ENCODE results near the gene NKIRAS2. TPM values are rescaled to one million over a fixed set of nuclear protein-coding genes. Genes with fewer than 3 reads are reported as not detected.

NKIRAS2 gene
- polyA plus RNA-seq, 1 donor (not counting 4 experiments of a cell fraction or from before 2014, with no cell fraction given) = 26.3 TPM

DNA sequence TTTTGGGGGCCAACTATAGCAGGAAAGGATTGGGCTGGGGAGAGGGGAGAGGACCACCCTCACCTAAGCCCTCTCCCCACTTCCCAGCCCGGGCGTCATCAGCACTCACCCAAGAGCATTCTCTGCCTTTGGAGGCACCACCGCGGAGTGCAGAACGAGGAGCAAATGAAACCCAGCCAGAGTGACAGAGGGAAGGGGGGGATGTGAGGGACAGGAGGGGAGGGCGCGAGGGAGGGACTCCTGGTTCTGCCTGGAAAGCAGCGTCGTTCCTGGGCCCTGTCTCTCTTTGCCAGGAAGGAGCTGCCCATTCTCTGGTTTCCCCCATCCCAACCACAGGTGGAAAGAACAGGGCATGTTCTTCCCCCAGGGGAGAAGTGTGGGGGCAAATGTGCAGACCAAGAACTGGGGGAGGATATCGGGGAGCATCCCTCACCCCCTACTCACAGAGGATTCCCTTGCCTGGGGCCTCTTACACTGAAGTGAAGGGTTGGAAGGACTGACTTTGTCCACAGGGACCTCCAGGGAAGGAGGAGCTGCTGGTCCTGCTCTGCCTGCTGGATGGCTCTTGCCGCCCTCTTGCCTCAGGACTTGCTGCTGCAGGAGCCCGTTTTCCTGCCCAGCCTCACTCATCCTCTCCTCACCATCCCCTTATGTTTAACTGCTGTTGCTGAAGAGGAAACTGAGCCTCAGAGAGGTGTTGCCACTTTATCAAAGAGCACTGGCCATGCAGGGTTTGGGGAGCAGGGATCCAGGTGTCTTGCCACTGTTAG is 34.0 kb downstream of the NKIRAS2 start:
- dilution Hi-C loops (cut with MboI; ENCODE audit: extremely low pct_ligation_motif_present, low sequenced_read_pairs) = no loop called here
- no peak for FAIRE-seq
- Histone ChIP-seq H2AFZ (ENCODE audit: control insufficient read depth, low read length) (no peak overlapping the region), H3K27me3 (ENCODE audit: control insufficient read depth, extremely low read depth, insufficient read depth, low read length) (peaks cover 31% of the 10 kb centered on the region), H3K79me2 (ENCODE audit: control insufficient read depth, insufficient read depth, low read length) (no peaks in the 10 kb centered on the region), H3K4me3 (ENCODE audit: control insufficient read depth in 2 of 3, extremely low read depth in 1 of 3, insufficient read depth in 2 of 3, low read depth in 1 of 3, low read length in 3 of 3) (no peak overlapping the region), H3K4me2 (ENCODE audit: control insufficient read depth, extremely low read depth, insufficient read depth, low read depth, low read length) (no peak overlapping the region), H3K36me3 (ENCODE audit: control insufficient read depth in 2 of 2, extremely low read depth in 1 of 2, insufficient read depth in 2 of 2, low read length in 2 of 2) (no peaks in the 10 kb centered on the region), H3K9ac (ENCODE audit: control insufficient read depth, extremely low read depth, insufficient read depth, low read length) (no peak overlapping the region), H3K9me3 (ENCODE audit: control insufficient read depth, low read depth, low read length) (no peaks in the 10 kb centered on the region), H4K20me1 (ENCODE audit: control insufficient read depth, extremely low read depth, insufficient read depth, low read length) (no peaks in the 10 kb centered on the region), H3K27ac (ENCODE audit: control insufficient read depth, insufficient read depth, low read length) (no peak overlapping the region), H3K9me1 (ENCODE audit: control insufficient read depth, extremely low read depth, insufficient read depth, low read length) (no peaks in the 10 kb centered on the region), H3K4me1 (ENCODE audit: control insufficient read depth, extremely low read depth, insufficient read depth, low read length) (peaks cover 8% of the 10 kb centered on the region)
- no peak for DNase-seq (ENCODE audit: low read depth, low spot score)
- TF ChIP-seq, protein P1, sequence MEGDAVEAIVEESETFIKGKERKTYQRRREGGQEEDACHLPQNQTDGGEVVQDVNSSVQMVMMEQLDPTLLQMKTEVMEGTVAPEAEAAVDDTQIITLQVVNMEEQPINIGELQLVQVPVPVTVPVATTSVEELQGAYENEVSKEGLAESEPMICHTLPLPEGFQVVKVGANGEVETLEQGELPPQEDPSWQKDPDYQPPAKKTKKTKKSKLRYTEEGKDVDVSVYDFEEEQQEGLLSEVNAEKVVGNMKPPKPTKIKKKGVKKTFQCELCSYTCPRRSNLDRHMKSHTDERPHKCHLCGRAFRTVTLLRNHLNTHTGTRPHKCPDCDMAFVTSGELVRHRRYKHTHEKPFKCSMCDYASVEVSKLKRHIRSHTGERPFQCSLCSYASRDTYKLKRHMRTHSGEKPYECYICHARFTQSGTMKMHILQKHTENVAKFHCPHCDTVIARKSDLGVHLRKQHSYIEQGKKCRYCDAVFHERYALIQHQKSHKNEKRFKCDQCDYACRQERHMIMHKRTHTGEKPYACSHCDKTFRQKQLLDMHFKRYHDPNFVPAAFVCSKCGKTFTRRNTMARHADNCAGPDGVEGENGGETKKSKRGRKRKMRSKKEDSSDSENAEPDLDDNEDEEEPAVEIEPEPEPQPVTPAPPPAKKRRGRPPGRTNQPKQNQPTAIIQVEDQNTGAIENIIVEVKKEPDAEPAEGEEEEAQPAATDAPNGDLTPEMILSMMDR (optimal IDR thresholded peaks at IDR 0.05 in 1 of 3, IDR thresholded peaks at IDR 0.05 in 1 of 3, conservative IDR thresholded peaks at IDR 0.05 in 1 of 3; ENCODE audit: extremely low read depth in 1 of 3, insufficient read depth in 2 of 3, low read length in 3 of 3) = no peak
- no peak for TF ChIP-seq EZH2 (IDR thresholded peaks at IDR 0.05; ENCODE audit: low read length)

DNA sequence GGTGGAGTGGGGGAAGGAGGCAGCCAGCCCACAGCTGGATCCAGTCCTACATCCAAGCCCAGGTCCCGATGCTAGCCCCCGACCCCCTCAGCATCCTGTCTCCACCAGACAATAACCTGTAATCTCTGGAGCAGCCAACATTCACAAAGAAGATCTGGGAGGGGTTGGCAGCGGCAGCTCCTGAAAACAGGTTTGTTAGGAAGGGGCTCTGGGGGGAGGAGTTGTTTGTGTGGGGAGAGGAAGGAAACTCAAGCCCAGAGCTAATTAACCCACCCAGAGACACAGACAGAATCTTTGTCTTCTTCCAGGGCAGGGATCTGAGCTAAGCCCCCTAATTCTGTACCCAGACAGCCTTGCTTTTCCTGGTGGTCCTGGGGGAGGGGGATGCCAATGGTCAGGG is 35.1 kb downstream of the NKIRAS2 start:
- no peaks in the 10 kb centered on the region for H3K79me2 ChIP-seq (ENCODE audit: control insufficient read depth, insufficient read depth, low read length)
- FAIRE-seq (no peak), DNase-seq (ENCODE audit: low read depth, low spot score) (no peak)
- dilution Hi-C loops (cut with MboI; ENCODE audit: extremely low pct_ligation_motif_present, low sequenced_read_pairs) = no loop called here
- peaks cover 4% of the 10 kb centered on the region for H3K4me1 ChIP-seq (ENCODE audit: control insufficient read depth, extremely low read depth, insufficient read depth, low read length)
- H3K9ac ChIP-seq (ENCODE audit: control insufficient read depth, extremely low read depth, insufficient read depth, low read length) = no peak overlapping the region
- TF ChIP-seq, protein P1 (optimal IDR thresholded peaks at IDR 0.05 in 1 of 3, IDR thresholded peaks at IDR 0.05 in 1 of 3, conservative IDR thresholded peaks at IDR 0.05 in 1 of 3; ENCODE audit: extremely low read depth in 1 of 3, insufficient read depth in 2 of 3, low read length in 3 of 3) = no peak
- no peak for TF ChIP-seq EZH2 (IDR thresholded peaks at IDR 0.05; ENCODE audit: low read length)
- no peak overlapping the region for H2AFZ ChIP-seq (ENCODE audit: control insufficient read depth, low read length)
- H3K9me1 ChIP-seq (ENCODE audit: control insufficient read depth, extremely low read depth, insufficient read depth, low read length) = no peaks in the 10 kb centered on the region
- H3K4me2 ChIP-seq (ENCODE audit: control insufficient read depth, extremely low read depth, insufficient read depth, low read depth, low read length) = no peak overlapping the region
- no peaks in the 10 kb centered on the region for H3K9me3 ChIP-seq (ENCODE audit: control insufficient read depth, low read depth, low read length)
- H3K27me3 ChIP-seq (ENCODE audit: control insufficient read depth, extremely low read depth, insufficient read depth, low read length) = peaks cover 21% of the 10 kb centered on the region
- H3K36me3 ChIP-seq (ENCODE audit: control insufficient read depth in 2 of 2, extremely low read depth in 1 of 2, insufficient read depth in 2 of 2, low read length in 2 of 2) = no peaks in the 10 kb centered on the region
- no peak overlapping the region for H3K27ac ChIP-seq (ENCODE audit: control insufficient read depth, insufficient read depth, low read length)
- no peaks in the 10 kb centered on the region for H4K20me1 ChIP-seq (ENCODE audit: control insufficient read depth, extremely low read depth, insufficient read depth, low read length)
- H3K4me3 ChIP-seq (ENCODE audit: control insufficient read depth in 2 of 3, extremely low read depth in 1 of 3, insufficient read depth in 2 of 3, low read depth in 1 of 3, low read length in 3 of 3) = no peak overlapping the region
